H1 (cell line): ENCODE data around the gene PRR22. TPM values are rescaled to one million over a fixed set of nuclear protein-coding genes. Genes with fewer than 3 reads are reported as not detected.

Source experiments
- BCL11A ChIP-seq, 2 experiments: IDR thresholded peaks; one replicate each; pipeline ENCODE4 v1.6.1; 2011; ENCODE audit warnings: low read depth in 2 of 2, low read length in 2 of 2, mild to moderate bottlenecking in 2 of 2
- CEBPB ChIP-seq: IDR thresholded peaks from 2 replicates; pipeline ENCODE4 v1.6.1; 2012; ENCODE audit warnings: low read depth, low read length
- CHD2 ChIP-seq: IDR thresholded peaks from 2 replicates; pipeline ENCODE4 v1.6.1; 2012; ENCODE audit warnings: low read length, improper control_type of control experiment
- JUND ChIP-seq: IDR thresholded peaks from 2 replicates; pipeline ENCODE4 v1.6.1; 2011; ENCODE audit warnings: mild to moderate bottlenecking, improper control_type of control experiment, low read length
- PHF8 ChIP-seq: fragments of 200-600 bp; sonication (generic); conservative IDR thresholded peaks from 2 replicates; pipeline ENCODE4 v1.7.1; 2012; ENCODE audit warnings: low read depth, mild to moderate bottlenecking, inconsistent platforms, low read length, moderate library complexity
- SP4 ChIP-seq: IDR thresholded peaks from 2 replicates; pipeline ENCODE4 v1.6.1; 2012; ENCODE audit warnings: low read length, inconsistent platforms
- TAF7 ChIP-seq: optimal IDR thresholded peaks from 2 replicates; pipeline ENCODE3; 2011; ENCODE audit warnings: low read depth, mild to moderate bottlenecking, inconsistent platforms, low read length, moderate library complexity, borderline replicate concordance
- polyA plus RNA-seq, 7 experiments: library from polyadenylated mRNA; depleted of rRNA in 3 of 7; stranded (reverse) in 5 of 7; unstranded in 2 of 7; fragments of >200 nt in 5 of 7; fragments of 200-250 nt in 2 of 7; gene quantifications; 1 replicate in 5 of 7; 2 replicates in 1 of 7; 4 replicates in 1 of 7; pipeline versions ENCODE4 v1.2.1 to v1.2.3, GENCODE V29; 2011 to 2013; ENCODE audit warnings: missing spikeins in 2 of 7, mixed read lengths in 2 of 7
- total RNA-seq: library from RNA; stranded (reverse); fragmentation: NEBNext Ultra II Directional; extraction: Animal tissue kit (Norgen Biotek cat#: 25700); gene quantifications from 2 replicates; pipeline ENCODE4 v1.2.1, GENCODE V29; 2021

Gene PRR22
- total and polyA plus RNA-seq, 2 of the 8 experiments (the other 6 are each of a cell fraction or from before 2014, with no cell fraction given) = 1.9 to 2.1 TPM

GRCh38 chr19:5827891-5828660 lies 43.5 kb upstream of the PRR22 start (continued):
- peak; percentile 84 for TF ChIP-seq JUND
- TF ChIP-seq CHD2 = peak; percentile 98
- peak; percentile 79; the same call in 1 of the 2 replicates for TF ChIP-seq SP4
- peak; percentile 25; the same call in 1 of the 2 replicates for TF ChIP-seq CEBPB
- TF ChIP-seq BCL11A (IDR thresholded peaks at IDR 0.05; ENCODE audit: low read depth in 2 of 2, low read length in 2 of 2) = no peak
- peak; percentile 95 for TF ChIP-seq PHF8
- peak; percentile 77 for TF ChIP-seq TAF7
- TF ChIP-seq, all 59 proteins: peak for 24
